HFFc6 (cell line): ENCODE data around the gene TRIM56. TPM values are rescaled to one million over a fixed set of nuclear protein-coding genes. Genes with fewer than 3 reads are reported as not detected.
"Not testable (repeated sequence)": the region's sequence is repeated elsewhere in the genome, so short reads cannot be mapped to it uniquely, and the experiment has no call there.

Experiments used
- DNase-seq: peaks from one replicate; pipeline ENCODE4 v3.0.0-alpha.2; 2018
- H3K27ac Mint-ChIP-seq: 2 replicates; pipeline ENCODE4 v1.8.0; 2020; ENCODE audit warnings: mild to moderate bottlenecking, mixed read lengths
- H3K27me3 Mint-ChIP-seq: 2 replicates; pipeline ENCODE4 v1.8.0; 2021; ENCODE audit warnings: mild to moderate bottlenecking, moderate library complexity, mixed read lengths; ENCODE audit not compliant: insufficient read depth
- H3K36me3 Mint-ChIP-seq: 2 replicates; pipeline ENCODE4 v1.8.0; 2021; ENCODE audit warnings: low read depth, mixed read lengths
- H3K4me1 Mint-ChIP-seq: 2 replicates; pipeline ENCODE4 v1.8.0; 2020; ENCODE audit warnings: low read depth, mixed read lengths
- H3K4me3 Mint-ChIP-seq: 2 replicates; pipeline ENCODE4 v1.8.0; 2020; ENCODE audit warnings: mild to moderate bottlenecking, moderate library complexity, mixed read lengths
- H3K9me3 Mint-ChIP-seq: 2 replicates; pipeline ENCODE4 v1.8.0; 2020; ENCODE audit warnings: mild to moderate bottlenecking, mixed read lengths
- CTCF ChIP-seq: fragments of 200-600 bp; sonication (generic); IDR thresholded peaks from 2 replicates; pipeline ENCODE4 v1.5.0; 2021; ENCODE audit warnings: antibody characterized with exemption, mild to moderate bottlenecking
- total RNA-seq, 6 experiments: library from RNA; stranded (reverse); fragmentation: NEBNext Ultra II Directional; extraction: Animal tissue kit (Norgen Biotek cat#: 25700); gene quantifications; 2 replicates in 1 of 6; 3 replicates in 5 of 6; pipeline ENCODE4 v1.2.3, GENCODE V29; 2021

TRIM56 gene
- total RNA-seq, 6 experiments from 2014 or later: 17.8 to 20.6 (median 19.4) TPM

GRCh38 chr7:101104799-101105198 is 19.5 kb downstream of the TRIM56 start:
- Mint-ChIP-seq H3K4me1 (peaks cover 64% of the 10 kb centered on the region), H3K9me3 (no peaks in the 10 kb centered on the region), H3K27me3 (no peaks in the 10 kb centered on the region; the same call in 1 of the 2 replicates), H3K4me3 (no peak overlapping the region), H3K36me3 (no peaks in the 10 kb centered on the region), H3K27ac (peak overlapping the region; percentile 57)
- no peak for TF ChIP-seq CTCF
- no peak for DNase-seq

- not testable (repeated sequence) for H3K27me3 Mint-ChIP-seq, H3K4me3 Mint-ChIP-seq, DNase-seq, H3K36me3 Mint-ChIP-seq, H3K9me3 Mint-ChIP-seq
- H3K27ac Mint-ChIP-seq: peak overlapping the region; percentile 57; the same call in 1 of the 2 replicates
- H3K4me1 Mint-ChIP-seq: peaks cover 60% of the 10 kb centered on the region
Measured at GRCh38 chr7:101105248-101105647, 20.0 kb downstream of the TRIM56 start.

- Mint-ChIP-seq H3K4me1 (peaks cover 49% of the 10 kb centered on the region), H3K9me3 (no peaks in the 10 kb centered on the region), H3K27ac (no peak overlapping the region)
Measured at GRCh38 chr7:101106386-101106785, 21.1 kb downstream of the TRIM56 start.

GRCh38 chr7:101108330-101108857 is 23.1 kb downstream of the TRIM56 start:
- Mint-ChIP-seq H3K9me3 (no peaks in the 10 kb centered on the region), H3K27me3 (no peaks in the 10 kb centered on the region; the same call in 1 of the 2 replicates), H3K4me3 (no peak overlapping the region), H3K27ac (no peak overlapping the region), H3K36me3 (no peaks in the 10 kb centered on the region), H3K4me1 (peaks cover 50% of the 10 kb centered on the region)
- TF ChIP-seq CTCF: no peak
- DNase-seq: no peak

More at GRCh38 chr7:101106386-101106785, 21.1 kb downstream of the TRIM56 start:
- no peak for DNase-seq
- TF ChIP-seq CTCF: no peak
- Mint-ChIP-seq H3K36me3 (no peaks in the 10 kb centered on the region), H3K27me3 (no peaks in the 10 kb centered on the region; the same call in 1 of the 2 replicates), H3K4me3 (no peak overlapping the region)

GRCh38 chr7:101108961-101109360 is 23.7 kb downstream of the TRIM56 start:
- H3K27me3 Mint-ChIP-seq: no peaks in the 10 kb centered on the region; the same call in 1 of the 2 replicates
- no peaks in the 10 kb centered on the region for H3K9me3 Mint-ChIP-seq
- H3K27ac Mint-ChIP-seq: peak overlapping the region; percentile 43
- H3K4me1 Mint-ChIP-seq: peaks cover 48% of the 10 kb centered on the region
- no peak for TF ChIP-seq CTCF
- no peaks in the 10 kb centered on the region for H3K36me3 Mint-ChIP-seq
- no peak overlapping the region for H3K4me3 Mint-ChIP-seq
- no peak for DNase-seq

GRCh38 chr7:101109368-101109767 is 24.1 kb downstream of the TRIM56 start:
- no peak for TF ChIP-seq CTCF
- DNase-seq: no peak
- Mint-ChIP-seq H3K36me3 (no peaks in the 10 kb centered on the region), H3K27me3 (no peaks in the 10 kb centered on the region; the same call in 1 of the 2 replicates), H3K4me1 (peaks cover 48% of the 10 kb centered on the region), H3K27ac (peak overlapping the region; percentile 43; the same call in 1 of the 2 replicates), H3K4me3 (no peak overlapping the region), H3K9me3 (no peaks in the 10 kb centered on the region)
